Upper lobe of left lung (tissue), 4 donors: Measurements from ENCODE around the gene DAGLB.

Source experiments
- CTCF ChIP-seq, 6 experiments: fragments of 450-650 bp in 4 of 6; fragments of 200-600 bp in 2 of 6; sonication (generic) in 2 of 6; IDR thresholded peaks; one replicate each; pipeline ENCODE4 v1.5.1; 2016 to 2019; ENCODE audit warnings: antibody characterized with exemption in 6 of 6
- EP300 ChIP-seq, 4 donors: sonication (generic); formaldehyde crosslinking; IDR thresholded peaks; one replicate each; pipeline ENCODE4 v1.5.1; 2017; ENCODE audit warnings: antibody characterized with exemption in 4 of 4, control low read depth in 2 of 4
- POLR2A ChIP-seq, 4 donors: fragments of 450-650 bp; IDR thresholded peaks; one replicate each; pipeline ENCODE4 v1.5.1; 2016 to 2017; ENCODE audit warnings: antibody characterized with exemption in 4 of 4, mild to moderate bottlenecking in 2 of 4
- POLR2AphosphoS5 ChIP-seq, 2 donors: sonication (generic); formaldehyde crosslinking; IDR thresholded peaks; one replicate each; pipeline ENCODE4 v1.5.1; 2017; ENCODE audit warnings: antibody characterized with exemption in 2 of 2

- TF ChIP-seq CTCF (IDR thresholded peaks at IDR 0.05) (no peak), POLR2A (IDR thresholded peaks at IDR 0.05) (no peak), POLR2AphosphoS5 (IDR thresholded peaks at IDR 0.05) (no peak), EP300 (IDR thresholded peaks at IDR 0.05) (no peak)
These were observed 16.8 kb downstream of the DAGLB start for GRCh38 chr7:6430974-6431373.
